ENCODE measurements around the gene ADRM1. TPM values are rescaled to one million over a fixed set of nuclear protein-coding genes. Genes with fewer than 3 reads are reported as not detected.

ADRM1 gene
- total and polyA plus RNA-seq, 2 of the 4 experiments (the other 2 are of a cell fraction) = 103 to 149 TPM

- no peak for TF ChIP-seq RCOR1 (IDR thresholded peaks at IDR 0.05; ENCODE audit: insufficient replicate concordance, low read length)
Observed at GRCh38 chr20:62281161-62281933, 21.4 kb upstream of the ADRM1 start (continued).

DNA sequence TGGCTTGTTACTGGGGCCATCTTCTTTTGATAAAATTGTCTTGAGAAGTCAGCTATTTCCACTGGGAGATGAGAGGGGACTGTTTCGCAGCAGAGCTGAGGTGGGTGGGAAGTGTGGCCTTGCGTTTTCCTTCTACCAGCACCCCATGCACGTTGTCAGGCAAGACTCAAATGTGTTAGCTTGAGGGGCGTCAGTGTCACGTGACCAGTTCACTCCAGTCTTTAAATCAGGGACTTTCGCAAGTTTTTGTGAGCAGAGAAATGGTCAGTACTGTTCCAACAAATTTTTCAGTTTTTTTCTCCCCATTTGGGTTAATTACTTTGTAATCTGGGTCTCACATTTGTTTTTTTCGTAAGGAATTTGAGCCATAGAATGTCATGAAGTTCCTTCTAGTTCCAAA, 20.7 kb upstream of the ADRM1 start:
- no peak overlapping the region for H3K4me2 ChIP-seq (ENCODE audit: low read depth, low read length)

More for the DNA sequence above, 20.7 kb upstream of the ADRM1 start:
- no TSS peak for BruUV-seq (replicated peaks)
- Histone ChIP-seq H4K5ac (ENCODE audit: low read depth, low read length) (no peak overlapping the region), H3K56ac (ENCODE audit: extremely low read depth, insufficient read depth, low read length) (no peak overlapping the region), H2AK5ac (ENCODE audit: low read depth, low read length) (no peak overlapping the region), H3K9me1 (ENCODE audit: insufficient read depth, low read length) (peaks cover 13% of the 10 kb centered on the region), H3K9me3 (ENCODE audit: control insufficient read depth, insufficient read depth, low read length) (no peaks in the 10 kb centered on the region), H2AK9ac (replicated peaks; ENCODE audit: low read depth, low read length, poor library complexity) (no peak overlapping the region), H3K14ac (replicated peaks; ENCODE audit: low read depth, low read length) (no peak overlapping the region), H4K8ac (ENCODE audit: low read depth in 2 of 2, low read length in 2 of 2) (no peak overlapping the region), H3K18ac (ENCODE audit: low read depth, low read length) (no peak overlapping the region), H3K27me3 (ENCODE audit: control insufficient read depth, insufficient read depth, low read length) (no peaks in the 10 kb centered on the region), H3K4me3 (ENCODE audit: insufficient read depth, low read depth, low read length) (no peak overlapping the region), H2BK120ac (ENCODE audit: low read depth, low read length) (no peak overlapping the region), H3K36me3 (ENCODE audit: control insufficient read depth, insufficient read depth, low read length) (peaks cover 71% of the 10 kb centered on the region), H3K4ac (ENCODE audit: low read depth, low read length) (no peak overlapping the region), H2BK15ac (ENCODE audit: low read depth, low read length) (no peak overlapping the region), H3K79me1 (ENCODE audit: low read depth in 1 of 2, low read length in 2 of 2) (peaks cover 4 to 9% of the 10 kb centered on the region in 2 experiments; a peak in 2 of 4 replicates), H2AFZ (replicated peaks; ENCODE audit: low read length, poor library complexity) (no peak overlapping the region), H4K91ac (ENCODE audit: insufficient read depth, low read depth, low read length) (no peak overlapping the region), H3K27ac (ENCODE audit: insufficient read depth, low read length) (no peak overlapping the region), H3K4me1 (ENCODE audit: control insufficient read depth, insufficient read depth, low read length) (no peaks in the 10 kb centered on the region), H4K20me1 (ENCODE audit: insufficient read depth, low read length) (peaks cover 8% of the 10 kb centered on the region; the same call in 1 of the 2 replicates), H3K23ac (ENCODE audit: low read depth, low read length) (no peak overlapping the region), H2BK5ac (ENCODE audit: low read depth, low read length, poor library complexity, severe bottlenecking) (no peak overlapping the region), H2BK20ac (ENCODE audit: low read depth, low read length) (no peak overlapping the region), H3K9ac (ENCODE audit: low read depth, low read length) (no peak overlapping the region)
- no peak for DNase-seq
- dilution Hi-C loops (cut with HindIII; ENCODE audit: low sequenced_read_pairs, unreplicated experiment) (loop anchor here (25.0 kb wide), 1 partner anchor 105 kb away; the partner anchor contains the start of gene RPS21), intact Hi-C loops (cut with micrococcal nuclease) (no loop called here), in situ Hi-C loops (cut with MboI; ENCODE audit: low sequenced_read_pairs) (loop anchor here (25.0 kb wide), 1 partner anchor 330 kb away; no protein-coding TSS in a partner anchor)
- no peak for ATAC-seq (ENCODE audit: low read depth)
- CTCF ChIA-PET = no interaction called here
- POLR2A ChIA-PET (ENCODE audit: unreplicated experiment) = no interaction called here
- 70% methylated on average over 2 of the region's 7 CpGs; no CpG with 5 or more reads in 1 of the 2 experiments for WGBS, 2 experiments (ENCODE audit: extremely low coverage in 2 of 2, insufficient read length in 1 of 2)
- no peak for TF ChIP-seq CEBPB (IDR thresholded peaks at IDR 0.05; ENCODE audit: low read depth, low read length)
